Mesendoderm (in vitro differentiated cells): ENCODE data around the gene MAP3K4. TPM values are rescaled to one million over a fixed set of nuclear protein-coding genes. Genes with fewer than 3 reads are reported as not detected.

Source experiments
- DNase-seq: peaks from one replicate; pipeline ENCODE4 v3.0.0; 2013
- H2AK5ac ChIP-seq: 2 replicates; pipeline ENCODE4 v1.6.1; 2013; ENCODE audit warnings: low read length, inconsistent platforms
- H2BK120ac ChIP-seq: 2 replicates; pipeline ENCODE4 v1.6.1; 2013; ENCODE audit warnings: low read depth, mild to moderate bottlenecking, low read length, moderate library complexity, mixed read lengths
- H2BK15ac ChIP-seq: replicated peaks from 2 replicates; pipeline ENCODE4 v1.6.1; 2013; ENCODE audit warnings: low read depth, mild to moderate bottlenecking, moderate library complexity
- H2BK5ac ChIP-seq: 2 replicates; pipeline ENCODE4 v1.6.1; 2013; ENCODE audit warnings: low read length, inconsistent platforms
- H3K18ac ChIP-seq: 2 replicates; pipeline ENCODE4 v1.6.1; 2013; ENCODE audit warnings: mild to moderate bottlenecking, low read length, mixed read lengths
- H3K23ac ChIP-seq: one replicate; pipeline ENCODE4 v1.6.1; 2013; ENCODE audit warnings: low read length
- H3K27ac ChIP-seq: 2 replicates; pipeline ENCODE4 v1.5.1; 2013; ENCODE audit warnings: low read depth, mild to moderate bottlenecking, inconsistent platforms, low read length, moderate library complexity
- H3K27me3 ChIP-seq: 2 replicates; pipeline ENCODE4 v1.6.1; 2013; ENCODE audit warnings: low read length, control low read depth, mild to moderate bottlenecking, inconsistent platforms; ENCODE audit not compliant: insufficient read depth, poor library complexity
- H3K36me3 ChIP-seq: 2 replicates; pipeline ENCODE4 v1.6.1; 2013; ENCODE audit warnings: low read length, inconsistent platforms; ENCODE audit not compliant: control insufficient read depth, insufficient read depth
- H3K4ac ChIP-seq: one replicate; pipeline ENCODE4 v1.6.1; 2013; ENCODE audit warnings: low read depth, mild to moderate bottlenecking, low read length, moderate library complexity
- H3K4me1 ChIP-seq: 2 replicates; pipeline ENCODE4 v1.6.1; 2013; ENCODE audit warnings: low read depth, low read length, inconsistent platforms; ENCODE audit not compliant: control insufficient read depth
- H3K4me2 ChIP-seq: 2 replicates; pipeline ENCODE4 v1.6.1; 2013; ENCODE audit warnings: low read length
- H3K4me3 ChIP-seq: 2 replicates; pipeline ENCODE4 v1.5.1; 2013; ENCODE audit warnings: mild to moderate bottlenecking, low read length
- H3K56ac ChIP-seq: one replicate; pipeline ENCODE4 v1.6.1; 2013; ENCODE audit warnings: low read length
- H3K79me1 ChIP-seq: 2 replicates; pipeline ENCODE4 v1.6.1; 2013; ENCODE audit warnings: low read length, inconsistent platforms
- H3K79me2 ChIP-seq: 2 replicates; pipeline ENCODE4 v1.6.1; 2013; ENCODE audit warnings: mild to moderate bottlenecking, low read length; ENCODE audit not compliant: control insufficient read depth, insufficient read depth
- H3K9ac ChIP-seq: 2 replicates; pipeline ENCODE4 v1.6.1; 2013; ENCODE audit warnings: low read length, inconsistent platforms
- H4K5ac ChIP-seq: one replicate; pipeline ENCODE4 v1.6.1; 2013; ENCODE audit warnings: low read length
- H4K8ac ChIP-seq: one replicate; pipeline ENCODE4 v1.6.1; 2013; ENCODE audit warnings: low read depth, mild to moderate bottlenecking, control low read depth, low read length, moderate library complexity
- WGBS: extraction: QIAGEN DNeasy Blood & Tissue Kit; methylation state at CpG from one replicate; pipeline ENCODE4 v1.1.7; 2013; ENCODE audit warnings: low lambda C conversion rate, missing lambda C conversion rate; ENCODE audit not compliant: insufficient coverage; ENCODE audit errors: extremely low coverage; 5-methylcytosine and 5-hydroxymethylcytosine counted together
- polyA plus RNA-seq, 2 experiments: library from polyadenylated mRNA; stranded (reverse); fragments of 200-250 nt; gene quantifications; one replicate each; pipeline ENCODE4 v1.2.3, GENCODE V29; 2013

The MAP3K4 gene
- polyA plus RNA-seq (2013, experiment 1 of 2), result 49.9 TPM
- polyA plus RNA-seq (2013, experiment 2 of 2), result 52.6 TPM

DNA sequence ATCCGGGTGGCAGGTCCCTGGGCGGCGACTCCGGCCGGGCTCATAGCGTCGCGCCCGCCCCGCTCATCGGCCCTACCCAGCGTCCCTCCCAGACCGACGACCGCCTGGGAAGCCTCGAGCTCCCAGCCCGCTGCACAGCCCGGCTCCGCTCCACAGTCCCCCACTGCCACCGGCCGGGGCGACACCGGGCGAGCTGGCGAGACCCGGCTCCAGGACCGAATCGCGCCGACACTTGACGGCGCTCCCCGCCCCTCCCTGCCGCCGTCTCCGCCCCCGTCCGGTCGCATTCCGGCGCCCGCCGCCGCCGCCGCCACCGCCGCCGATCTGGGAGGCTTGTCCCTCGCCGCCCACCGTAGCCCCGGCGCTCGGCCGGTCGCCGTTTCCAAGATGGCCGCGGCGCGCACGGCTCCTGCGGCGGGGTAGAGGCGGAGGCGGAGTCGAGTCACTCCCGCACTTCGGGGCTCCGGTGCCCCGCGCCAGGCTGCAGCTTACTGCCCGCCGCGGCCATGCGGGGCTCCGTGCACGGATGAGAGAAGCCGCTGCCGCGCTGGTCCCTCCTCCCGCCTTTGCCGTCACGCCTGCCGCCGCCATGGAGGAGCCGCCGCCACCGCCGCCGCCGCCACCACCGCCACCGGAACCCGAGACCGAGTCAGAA is at the start of gene MAP3K4:
TSS of gene MAP3K4 (plus strand) at position 364 of the 655 bp plus-strand sequence. CDS start at position 527, 163 bp downstream.
- H4K8ac ChIP-seq, result peak within 1 kb of the TSS; percentile 30
- peak within 1 kb of the TSS; percentile 100 for H3K4me2 ChIP-seq
- peak within 1 kb of the TSS; percentile 99 for H3K9ac ChIP-seq
- peak; percentile 87 for DNase-seq
- H3K27me3 ChIP-seq, result no peaks in the 10 kb centered on the region
- peak within 1 kb of the TSS; percentile 93 for H2BK5ac ChIP-seq
- H3K56ac ChIP-seq, result peak within 1 kb of the TSS; percentile 99
- H2BK120ac ChIP-seq, result peak within 1 kb of the TSS; percentile 65
- peak within 1 kb of the TSS; percentile 98 for H3K4me3 ChIP-seq
- H3K79me1 ChIP-seq, result peaks cover 9% of the 10 kb centered on the region
- H3K79me2 ChIP-seq, result peaks cover 35% of the 10 kb centered on the region
- H3K27ac ChIP-seq, result peak within 1 kb of the TSS; percentile 91
- H3K18ac ChIP-seq, result peak within 1 kb of the TSS; percentile 86
- H3K4ac ChIP-seq, result peak within 1 kb of the TSS; percentile 88
- no peak within 1 kb of the TSS for H2BK15ac ChIP-seq
- no CpG with 5 or more reads among the region's 97 CpGs for WGBS
- H3K23ac ChIP-seq, result peak within 1 kb of the TSS; percentile 81
- H2AK5ac ChIP-seq, result no peak within 1 kb of the TSS
- peaks cover 4% of the 10 kb centered on the region for H3K4me1 ChIP-seq
- H4K5ac ChIP-seq, result no peak within 1 kb of the TSS
- H3K36me3 ChIP-seq, result no peaks in the 10 kb centered on the region

- no peaks in the 10 kb centered on the region for H3K79me2 ChIP-seq
- no CpG with 5 or more reads among the region's 2 CpGs for WGBS
- H3K27ac ChIP-seq, result no peak overlapping the region
- no peak overlapping the region for H3K23ac ChIP-seq
- H3K4ac ChIP-seq, result no peak overlapping the region
- H3K18ac ChIP-seq, result no peak overlapping the region
- no peak overlapping the region for H3K4me2 ChIP-seq
- H2BK5ac ChIP-seq, result no peak overlapping the region
- H2BK120ac ChIP-seq, result no peak overlapping the region
- no peak overlapping the region for H3K56ac ChIP-seq
- H3K36me3 ChIP-seq, result peaks cover 2% of the 10 kb centered on the region
- H4K5ac ChIP-seq, result no peak overlapping the region
- H3K79me1 ChIP-seq, result no peaks in the 10 kb centered on the region
- H3K4me1 ChIP-seq, result no peaks in the 10 kb centered on the region
- no peak overlapping the region for H3K9ac ChIP-seq
- no peak overlapping the region for H4K8ac ChIP-seq
- DNase-seq, result no peak
- no peak overlapping the region for H2BK15ac ChIP-seq
- H2AK5ac ChIP-seq, result no peak overlapping the region
- H3K27me3 ChIP-seq, result no peaks in the 10 kb centered on the region
- H3K4me3 ChIP-seq, result no peak overlapping the region
Measured at GRCh38 chr6:160943997-160944396, 47.6 kb upstream of the MAP3K4 start.

- WGBS, result no CpG with 5 or more reads among the region's 12 CpGs
- H3K27ac ChIP-seq, result no peak overlapping the region
- H4K5ac ChIP-seq, result no peak overlapping the region
- no peak overlapping the region for H3K9ac ChIP-seq
- H3K4me1 ChIP-seq, result no peaks in the 10 kb centered on the region
- no peaks in the 10 kb centered on the region for H3K79me2 ChIP-seq
- no peak overlapping the region for H2BK15ac ChIP-seq
- no peak overlapping the region for H3K4me3 ChIP-seq
- H3K23ac ChIP-seq, result no peak overlapping the region
- H3K36me3 ChIP-seq, result peaks cover 2% of the 10 kb centered on the region
- DNase-seq, result no peak
- no peaks in the 10 kb centered on the region for H3K79me1 ChIP-seq
- no peak overlapping the region for H3K4me2 ChIP-seq
- no peak overlapping the region for H2AK5ac ChIP-seq
- no peak overlapping the region for H2BK120ac ChIP-seq
- H3K4ac ChIP-seq, result no peak overlapping the region
- H2BK5ac ChIP-seq, result no peak overlapping the region
- H3K56ac ChIP-seq, result no peak overlapping the region
- H4K8ac ChIP-seq, result no peak overlapping the region
- no peak overlapping the region for H3K18ac ChIP-seq
- H3K27me3 ChIP-seq, result no peaks in the 10 kb centered on the region
Measured at GRCh38 chr6:160945516-160946177, 45.9 kb upstream of the MAP3K4 start.

DNA sequence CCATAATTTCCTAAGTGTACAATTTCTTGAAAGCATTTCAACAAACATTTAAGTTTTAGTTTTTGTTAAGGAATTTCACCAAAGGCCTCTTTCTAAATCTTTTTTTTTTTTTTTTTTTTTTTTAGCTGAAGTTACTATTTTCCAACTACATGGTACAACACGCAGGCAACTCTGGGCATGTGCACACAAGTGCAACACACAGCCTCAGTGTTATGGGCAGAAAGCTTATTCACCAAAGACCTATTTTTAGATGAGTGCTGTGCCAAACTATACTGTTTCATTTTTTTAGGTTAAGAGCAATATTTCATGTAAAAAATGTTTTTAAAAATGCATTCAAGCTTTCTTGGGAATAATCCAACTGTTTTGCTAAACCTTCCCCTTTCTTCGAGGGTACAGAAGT is 42.0 kb upstream of the MAP3K4 start:
- Histone ChIP-seq H2BK5ac (no peak overlapping the region), H2AK5ac (no peak overlapping the region), H4K8ac (no peak overlapping the region), H3K79me1 (no peaks in the 10 kb centered on the region), H3K4me1 (no peaks in the 10 kb centered on the region), H2BK120ac (no peak overlapping the region), H3K79me2 (no peaks in the 10 kb centered on the region), H3K56ac (no peak overlapping the region), H3K27ac (no peak overlapping the region), H4K5ac (no peak overlapping the region), H3K4me2 (no peak overlapping the region), H3K4me3 (no peak overlapping the region), H3K9ac (no peak overlapping the region), H3K27me3 (no peaks in the 10 kb centered on the region), H2BK15ac (no peak overlapping the region), H3K23ac (no peak overlapping the region), H3K36me3 (no peaks in the 10 kb centered on the region), H3K4ac (no peak overlapping the region), H3K18ac (no peak overlapping the region)
- WGBS, result no CpG with 5 or more reads among the region's 2 CpGs
- no peak for DNase-seq

GRCh38 chr6:160950507-160950906 is 41.1 kb upstream of the MAP3K4 start:
- H3K27ac ChIP-seq, result no peak overlapping the region
- H3K27me3 ChIP-seq, result no peaks in the 10 kb centered on the region
- H3K18ac ChIP-seq, result no peak overlapping the region
- no peak overlapping the region for H3K4me3 ChIP-seq
- H4K5ac ChIP-seq, result no peak overlapping the region
- H3K56ac ChIP-seq, result no peak overlapping the region
- H2AK5ac ChIP-seq, result no peak overlapping the region
- no peak overlapping the region for H2BK5ac ChIP-seq
- H3K79me2 ChIP-seq, result no peaks in the 10 kb centered on the region
- no peak overlapping the region for H2BK120ac ChIP-seq
- no peak overlapping the region for H4K8ac ChIP-seq
- no peaks in the 10 kb centered on the region for H3K79me1 ChIP-seq
- no peak overlapping the region for H3K23ac ChIP-seq
- WGBS, result no CpG with 5 or more reads among the region's 4 CpGs
- H3K9ac ChIP-seq, result no peak overlapping the region
- no peaks in the 10 kb centered on the region for H3K36me3 ChIP-seq
- H3K4me2 ChIP-seq, result no peak overlapping the region
- no peak overlapping the region for H3K4ac ChIP-seq
- no peak overlapping the region for H2BK15ac ChIP-seq
- peak; percentile 31 for DNase-seq
- H3K4me1 ChIP-seq, result no peaks in the 10 kb centered on the region
